Astrocyte (in vitro differentiated cells and primary cell): ENCODE data around the gene MFF. TPM values are rescaled to one million over a fixed set of nuclear protein-coding genes. Genes with fewer than 3 reads are reported as not detected.

Experiments
- DNase-seq: peaks from one replicate; pipeline ENCODE4 v3.0.0-alpha.2; 2010; ENCODE audit warnings: low read depth
- FAIRE-seq: peaks from 2 replicates; lab custom pipeline; 2011; peaks lifted over from hg19 to GRCh38; lab: Jason Lieb, UNC
- H2AFZ ChIP-seq: 2 replicates; pipeline ENCODE4 v1.6.0; 2012; ENCODE audit warnings: low read depth, low read length, inconsistent platforms
- H3K27ac ChIP-seq: 2 replicates; pipeline ENCODE4 v1.5.1; 2011; ENCODE audit warnings: low read depth, low read length, inconsistent platforms
- H3K27me3 ChIP-seq: 2 replicates; pipeline ENCODE4 v1.6.0; 2011; ENCODE audit warnings: low read length, inconsistent platforms; ENCODE audit not compliant: insufficient read depth
- H3K36me3 ChIP-seq: 2 replicates; pipeline ENCODE4 v1.5.1; 2011; ENCODE audit warnings: low read length, inconsistent platforms; ENCODE audit not compliant: insufficient read depth
- H3K4me1 ChIP-seq: 2 replicates; pipeline ENCODE4 v1.5.1; 2011; ENCODE audit warnings: low read length, inconsistent platforms; ENCODE audit not compliant: insufficient read depth
- H3K4me2 ChIP-seq: 2 replicates; pipeline ENCODE4 v1.6.0; 2012; ENCODE audit warnings: low read length, inconsistent platforms
- H3K4me3 ChIP-seq: 2 replicates; pipeline ENCODE4 v1.5.1; 2011; ENCODE audit warnings: low read depth, mild to moderate bottlenecking, low read length, inconsistent platforms; ENCODE audit not compliant: insufficient read depth
- H3K79me2 ChIP-seq: 2 replicates; pipeline ENCODE4 v1.6.0; 2012; ENCODE audit warnings: mild to moderate bottlenecking, low read length, inconsistent platforms; ENCODE audit not compliant: insufficient read depth
- H3K9ac ChIP-seq: 2 replicates; pipeline ENCODE4 v1.6.0; 2012; ENCODE audit warnings: mild to moderate bottlenecking, low read length, inconsistent platforms
- H3K9me3 ChIP-seq: 2 replicates; pipeline ENCODE4 v1.5.1; 2012; ENCODE audit warnings: low read depth, mild to moderate bottlenecking, low read length, inconsistent platforms; ENCODE audit not compliant: insufficient read depth
- H4K20me1 ChIP-seq: 2 replicates; pipeline ENCODE4 v1.6.0; 2012; ENCODE audit warnings: low read length, inconsistent platforms; ENCODE audit not compliant: insufficient read depth
- H3K27ac Mint-ChIP-seq: one replicate; pipeline ENCODE4 v1.8.0; 2021; ENCODE audit warnings: mild to moderate bottlenecking, mixed read lengths; ENCODE audit not compliant: unreplicated experiment
- H3K27me3 Mint-ChIP-seq: one replicate; pipeline ENCODE4 v1.8.0; 2021; ENCODE audit warnings: low read depth, mixed read lengths; ENCODE audit not compliant: unreplicated experiment
- H3K36me3 Mint-ChIP-seq: one replicate; pipeline ENCODE4 v1.8.0; 2021; ENCODE audit warnings: low read depth, mixed read lengths; ENCODE audit not compliant: unreplicated experiment
- H3K4me1 Mint-ChIP-seq: one replicate; pipeline ENCODE4 v1.8.0; 2021; ENCODE audit warnings: low read depth, mixed read lengths; ENCODE audit not compliant: unreplicated experiment
- H3K4me3 Mint-ChIP-seq: one replicate; pipeline ENCODE4 v1.8.0; 2021; ENCODE audit warnings: mild to moderate bottlenecking, moderate library complexity, mixed read lengths; ENCODE audit not compliant: unreplicated experiment
- H3K9me3 Mint-ChIP-seq: one replicate; pipeline ENCODE4 v1.8.0; 2021; ENCODE audit warnings: mild to moderate bottlenecking, mixed read lengths; ENCODE audit not compliant: unreplicated experiment
- EZH2 ChIP-seq: IDR thresholded peaks from 2 replicates; pipeline ENCODE4 v1.6.1; 2012; ENCODE audit warnings: mild to moderate bottlenecking, low read length, inconsistent platforms; ENCODE audit not compliant: insufficient read depth
- total RNA-seq: library from RNA; stranded (reverse); gene quantifications from 2 replicates; pipeline ENCODE4 v1.2.1, GENCODE V29; 2021
- TF ChIP-seq, protein P1 (sequence below): IDR thresholded peaks from 2 replicates; pipeline ENCODE4 v1.5.1; 2011; ENCODE audit warnings: low read depth, mild to moderate bottlenecking, inconsistent platforms, low read length, moderate library complexity; ENCODE audit not compliant: insufficient read depth

The MFF gene
- total RNA-seq, 1 donor from 2014 or later, result 51.6 TPM

DNA sequence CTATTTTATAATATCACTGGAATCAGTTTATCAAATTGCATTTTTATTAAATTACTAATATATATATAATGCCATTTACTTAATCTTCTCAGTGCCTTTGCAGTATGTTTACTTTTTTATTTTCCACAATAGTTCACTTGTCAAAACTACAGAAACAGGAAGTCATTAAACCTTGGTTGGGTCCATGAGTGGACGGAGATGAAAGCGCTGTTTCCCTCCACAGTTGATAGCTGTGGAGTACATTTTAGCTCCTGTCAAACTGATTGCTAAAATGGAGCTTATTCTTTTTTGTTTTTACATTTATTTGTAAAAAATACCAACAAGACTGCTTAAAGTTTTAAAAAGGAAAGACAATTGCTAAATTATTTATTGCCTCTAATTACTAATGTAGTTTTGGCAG, 19.2 kb downstream of the MFF start:
- H3K9ac ChIP-seq, result no peak overlapping the region
- H3K4me3 ChIP-seq, result no peak overlapping the region
- H3K4me2 ChIP-seq, result no peak overlapping the region
- no peaks in the 10 kb centered on the region for H3K9me3 Mint-ChIP-seq
- H3K27ac Mint-ChIP-seq, result no peak overlapping the region
- DNase-seq (no peak), FAIRE-seq (no peak)
- peaks cover 2% of the 10 kb centered on the region for H3K36me3 Mint-ChIP-seq
- no peaks in the 10 kb centered on the region for H4K20me1 ChIP-seq
- H3K4me3 Mint-ChIP-seq, result no peak overlapping the region
- TF ChIP-seq, protein P1, sequence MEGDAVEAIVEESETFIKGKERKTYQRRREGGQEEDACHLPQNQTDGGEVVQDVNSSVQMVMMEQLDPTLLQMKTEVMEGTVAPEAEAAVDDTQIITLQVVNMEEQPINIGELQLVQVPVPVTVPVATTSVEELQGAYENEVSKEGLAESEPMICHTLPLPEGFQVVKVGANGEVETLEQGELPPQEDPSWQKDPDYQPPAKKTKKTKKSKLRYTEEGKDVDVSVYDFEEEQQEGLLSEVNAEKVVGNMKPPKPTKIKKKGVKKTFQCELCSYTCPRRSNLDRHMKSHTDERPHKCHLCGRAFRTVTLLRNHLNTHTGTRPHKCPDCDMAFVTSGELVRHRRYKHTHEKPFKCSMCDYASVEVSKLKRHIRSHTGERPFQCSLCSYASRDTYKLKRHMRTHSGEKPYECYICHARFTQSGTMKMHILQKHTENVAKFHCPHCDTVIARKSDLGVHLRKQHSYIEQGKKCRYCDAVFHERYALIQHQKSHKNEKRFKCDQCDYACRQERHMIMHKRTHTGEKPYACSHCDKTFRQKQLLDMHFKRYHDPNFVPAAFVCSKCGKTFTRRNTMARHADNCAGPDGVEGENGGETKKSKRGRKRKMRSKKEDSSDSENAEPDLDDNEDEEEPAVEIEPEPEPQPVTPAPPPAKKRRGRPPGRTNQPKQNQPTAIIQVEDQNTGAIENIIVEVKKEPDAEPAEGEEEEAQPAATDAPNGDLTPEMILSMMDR, result no peak
- no peak for TF ChIP-seq EZH2
- H3K27me3 ChIP-seq, result no peaks in the 10 kb centered on the region
- H3K27ac ChIP-seq, result no peak overlapping the region
- H3K36me3 ChIP-seq, result peaks cover 8% of the 10 kb centered on the region
- H3K4me1 Mint-ChIP-seq, result no peaks in the 10 kb centered on the region
- H3K79me2 ChIP-seq, result no peaks in the 10 kb centered on the region
- H2AFZ ChIP-seq, result no peak overlapping the region
- no peaks in the 10 kb centered on the region for H3K27me3 Mint-ChIP-seq
- H3K9me3 ChIP-seq, result no peaks in the 10 kb centered on the region
- no peaks in the 10 kb centered on the region for H3K4me1 ChIP-seq

DNA sequence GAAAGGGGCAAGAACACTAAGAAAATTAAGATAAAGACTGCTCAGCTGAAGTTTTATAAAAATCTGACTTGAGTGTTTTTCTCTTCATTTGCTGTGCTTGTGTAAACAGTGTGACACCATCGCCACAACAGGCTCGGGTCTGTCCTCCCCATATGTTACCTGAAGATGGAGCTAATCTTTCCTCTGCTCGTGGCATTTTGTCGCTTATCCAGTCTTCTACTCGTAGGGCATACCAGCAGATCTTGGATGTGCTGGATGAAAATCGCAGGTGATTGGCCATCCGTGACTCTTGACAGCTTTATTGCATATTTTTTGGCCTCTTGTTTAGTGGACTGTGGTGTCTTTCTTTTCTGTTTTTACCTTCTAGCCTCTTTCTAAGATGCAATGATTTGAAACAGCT, 22.1 kb downstream of the MFF start:
- FAIRE-seq (no peak), DNase-seq (no peak)
- Histone ChIP-seq H3K36me3 (peaks cover 8% of the 10 kb centered on the region), H3K9me3 (no peaks in the 10 kb centered on the region), H3K79me2 (no peaks in the 10 kb centered on the region), H3K27me3 (no peaks in the 10 kb centered on the region), H3K4me2 (no peak overlapping the region), H2AFZ (no peak overlapping the region), H3K27ac (no peak overlapping the region), H3K9ac (no peak overlapping the region), H4K20me1 (no peaks in the 10 kb centered on the region), H3K4me3 (no peak overlapping the region), H3K4me1 (no peaks in the 10 kb centered on the region)
- Mint-ChIP-seq H3K36me3 (peaks cover 2% of the 10 kb centered on the region), H3K4me3 (no peak overlapping the region), H3K4me1 (no peaks in the 10 kb centered on the region), H3K27me3 (no peaks in the 10 kb centered on the region), H3K27ac (no peak overlapping the region), H3K9me3 (no peaks in the 10 kb centered on the region)
- no peak for TF ChIP-seq EZH2
- TF ChIP-seq, protein P1, result no peak

DNA sequence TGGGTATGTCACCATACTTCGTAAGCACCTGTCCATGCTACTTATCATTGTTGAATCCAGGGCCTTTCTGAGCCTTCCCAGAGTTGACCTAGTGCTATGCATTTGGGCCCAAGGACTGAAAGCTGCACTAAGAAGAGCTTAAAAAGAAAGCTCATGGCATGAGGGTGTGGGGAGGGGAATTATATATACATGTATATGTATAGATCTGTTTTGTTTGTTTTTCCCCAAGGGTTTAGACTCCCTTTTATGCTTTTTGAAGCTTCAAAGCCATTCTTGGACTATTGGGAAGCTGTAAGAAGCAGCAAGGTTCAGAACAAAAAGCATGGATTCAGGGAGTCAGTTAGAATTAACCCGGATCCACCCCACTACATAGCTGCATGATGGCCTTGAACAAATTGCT, 23.3 kb downstream of the MFF start:
- peaks cover 4% of the 10 kb centered on the region for H3K36me3 Mint-ChIP-seq
- no peak for FAIRE-seq
- no peaks in the 10 kb centered on the region for H3K9me3 ChIP-seq

More for the DNA sequence above, 23.3 kb downstream of the MFF start:
- peaks cover 5% of the 10 kb centered on the region for H3K36me3 ChIP-seq
- H3K4me3 Mint-ChIP-seq, result no peak overlapping the region
- DNase-seq, result no peak
- H3K27me3 ChIP-seq, result no peaks in the 10 kb centered on the region
- TF ChIP-seq, protein P1, result no peak
- TF ChIP-seq EZH2, result no peak
- H2AFZ ChIP-seq, result no peak overlapping the region
- no peaks in the 10 kb centered on the region for H3K27me3 Mint-ChIP-seq
- no peaks in the 10 kb centered on the region for H3K4me1 Mint-ChIP-seq
- no peak overlapping the region for H3K4me3 ChIP-seq
- no peak overlapping the region for H3K9ac ChIP-seq
- no peaks in the 10 kb centered on the region for H4K20me1 ChIP-seq
- H3K27ac ChIP-seq, result no peak overlapping the region
- H3K9me3 Mint-ChIP-seq, result no peaks in the 10 kb centered on the region
- no peak overlapping the region for H3K4me2 ChIP-seq
- no peaks in the 10 kb centered on the region for H3K79me2 ChIP-seq
- no peak overlapping the region for H3K27ac Mint-ChIP-seq
- no peaks in the 10 kb centered on the region for H3K4me1 ChIP-seq
